Inferior parietal cortex (tissue), 1 donor: Measurements from ENCODE around the gene CSNK2B.

Experiments
- DNase-seq: peaks from one replicate; pipeline ENCODE4 v3.0.0-alpha.2; 2016; ENCODE audit errors: extremely low spot score

CSNK2B gene

DNA sequence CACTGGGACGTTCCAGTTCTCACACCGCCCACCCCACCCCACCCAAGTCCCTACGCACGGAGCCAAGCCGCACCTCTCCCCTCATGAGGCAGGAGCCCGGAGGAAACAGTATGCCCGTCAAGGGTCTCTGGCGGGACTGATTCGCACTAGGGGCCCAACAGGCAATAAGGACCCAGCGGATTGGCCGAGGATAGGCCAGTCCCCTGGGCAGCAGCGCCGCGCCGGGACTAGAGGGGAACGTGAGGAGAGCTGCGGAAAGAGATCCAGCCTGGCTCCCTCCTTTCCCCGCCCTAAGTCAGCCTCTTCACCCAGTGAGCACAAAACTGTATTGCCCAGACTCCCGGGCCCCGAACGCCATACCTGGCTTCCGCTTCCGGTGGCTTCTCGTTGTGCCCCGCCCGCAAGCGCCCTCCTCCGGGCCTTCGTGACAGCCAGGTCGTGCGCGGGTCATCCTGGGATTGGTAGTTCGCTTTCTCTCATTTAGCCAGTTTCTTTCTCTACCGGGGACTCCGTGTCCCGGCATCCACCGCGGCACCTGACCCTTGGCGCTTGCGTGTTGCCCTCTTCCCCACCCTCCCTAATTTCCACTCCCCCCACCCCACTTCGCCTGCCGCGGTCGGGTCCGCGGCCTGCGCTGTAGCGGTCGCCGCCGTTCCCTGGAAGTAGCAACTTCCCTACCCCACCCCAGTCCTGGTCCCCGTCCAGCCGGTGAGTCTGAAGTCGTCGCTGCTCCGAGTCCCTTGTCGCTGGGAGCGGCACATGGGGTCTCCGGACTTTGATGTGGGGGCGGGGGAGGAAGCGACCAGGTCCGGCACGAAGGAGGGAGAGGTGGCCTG is at the start of gene CSNK2B:
TSS of gene CSNK2B (plus strand) at position 580 of the 836 bp plus-strand sequence. CDS start 752 bp downstream, outside the sequence.
- peak; percentile 99 for DNase-seq

DNA sequence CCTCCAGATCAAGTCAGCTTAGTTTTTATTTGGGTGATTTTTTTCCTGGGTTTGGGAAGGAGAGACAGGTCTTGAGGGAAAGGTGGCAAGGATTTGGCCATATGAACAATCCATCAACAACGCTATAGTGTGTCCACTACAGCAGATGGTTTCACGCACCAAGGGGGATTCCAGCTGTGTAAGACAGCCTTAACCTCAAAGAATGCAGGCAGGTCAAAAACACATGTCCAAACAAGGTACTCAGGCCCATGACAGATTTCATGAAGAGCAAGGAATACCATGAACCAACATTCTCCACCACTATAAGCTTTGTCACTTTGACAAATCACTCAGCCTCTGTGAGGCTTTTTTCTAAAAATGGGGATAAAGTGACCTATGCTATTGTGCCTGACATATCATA is 48.9 kb upstream of the CSNK2B start:
- no peak for DNase-seq

DNA sequence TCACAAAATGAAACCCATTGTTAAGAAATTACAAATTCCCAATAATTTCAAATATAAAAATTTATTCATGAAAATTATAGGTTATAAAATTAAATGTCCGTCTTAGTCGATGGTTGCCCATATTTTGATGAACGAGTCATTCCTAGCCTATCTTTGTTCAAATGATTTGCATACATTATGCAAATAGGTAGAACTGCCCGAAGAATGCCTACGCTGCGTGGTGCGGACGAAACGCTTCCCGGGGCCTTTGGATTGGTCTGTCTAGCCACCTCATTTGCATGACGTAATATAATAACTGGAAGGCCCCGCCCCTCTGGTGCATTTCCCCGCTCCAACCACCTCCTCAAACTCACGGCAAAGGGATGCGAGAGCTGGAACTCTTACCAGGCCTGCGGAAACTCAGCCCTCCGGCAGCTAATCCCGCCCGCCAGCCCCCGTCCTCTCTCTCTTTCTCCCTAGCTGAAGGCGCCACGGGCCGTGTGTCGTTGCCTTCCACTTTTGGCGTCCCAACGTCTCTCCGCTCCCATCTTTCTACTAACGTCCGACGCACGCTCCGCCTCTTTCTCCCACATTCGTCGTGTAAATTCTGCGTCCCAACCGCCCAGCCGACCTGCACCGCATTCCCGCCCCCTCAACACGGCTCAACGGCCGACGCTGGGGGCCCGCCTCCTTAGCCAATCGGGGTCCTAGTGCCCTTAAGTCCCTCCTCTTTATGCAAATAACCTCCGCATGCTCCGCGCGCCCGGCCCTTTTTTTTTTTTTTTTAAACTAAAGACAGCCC is 45.9 kb upstream of the CSNK2B start:
- peak; percentile 97 for DNase-seq

DNA sequence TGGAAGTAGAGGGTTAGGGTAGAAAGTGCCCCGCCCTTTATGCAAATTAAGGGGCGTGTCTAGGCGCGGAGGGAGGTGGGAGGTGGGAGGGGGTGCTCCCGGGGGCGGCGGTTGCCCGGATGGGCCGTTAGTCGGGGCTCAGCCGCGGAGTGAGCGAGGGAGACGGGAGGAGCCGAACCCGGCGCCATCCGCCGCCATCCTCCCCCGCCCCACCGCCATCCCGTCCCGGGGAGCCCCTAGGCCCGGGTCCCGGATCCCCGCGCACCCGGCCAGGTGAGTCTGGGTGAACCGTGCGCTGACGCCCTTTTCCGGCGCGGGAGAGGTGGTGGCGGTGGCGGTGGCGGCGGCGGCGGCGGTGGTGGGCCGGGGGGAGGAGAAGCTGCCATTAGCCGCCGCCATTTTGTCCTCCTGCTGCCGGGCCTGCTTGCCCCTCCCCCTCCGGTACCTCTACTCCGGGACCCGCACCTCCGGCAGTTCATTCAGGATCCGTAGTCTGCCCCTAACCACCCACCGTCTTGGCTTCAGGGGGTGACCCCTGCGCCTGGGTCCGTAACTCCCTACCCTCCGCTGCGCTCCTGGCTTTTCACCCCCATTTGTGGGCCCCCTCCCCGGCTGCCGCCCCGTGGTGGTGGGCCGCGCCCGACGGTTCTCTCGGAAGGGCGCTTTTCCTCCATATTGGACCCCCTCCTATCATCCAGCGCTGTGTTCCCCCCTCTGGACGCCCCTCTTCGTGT is 45.1 kb upstream of the CSNK2B start, which contains the start of gene PRRC2A:
TSS of gene PRRC2A (plus strand) at position 130 of the 734 bp plus-strand sequence. CDS start 2,075 bp downstream, outside the sequence.
- peak; percentile 50 for DNase-seq

DNA sequence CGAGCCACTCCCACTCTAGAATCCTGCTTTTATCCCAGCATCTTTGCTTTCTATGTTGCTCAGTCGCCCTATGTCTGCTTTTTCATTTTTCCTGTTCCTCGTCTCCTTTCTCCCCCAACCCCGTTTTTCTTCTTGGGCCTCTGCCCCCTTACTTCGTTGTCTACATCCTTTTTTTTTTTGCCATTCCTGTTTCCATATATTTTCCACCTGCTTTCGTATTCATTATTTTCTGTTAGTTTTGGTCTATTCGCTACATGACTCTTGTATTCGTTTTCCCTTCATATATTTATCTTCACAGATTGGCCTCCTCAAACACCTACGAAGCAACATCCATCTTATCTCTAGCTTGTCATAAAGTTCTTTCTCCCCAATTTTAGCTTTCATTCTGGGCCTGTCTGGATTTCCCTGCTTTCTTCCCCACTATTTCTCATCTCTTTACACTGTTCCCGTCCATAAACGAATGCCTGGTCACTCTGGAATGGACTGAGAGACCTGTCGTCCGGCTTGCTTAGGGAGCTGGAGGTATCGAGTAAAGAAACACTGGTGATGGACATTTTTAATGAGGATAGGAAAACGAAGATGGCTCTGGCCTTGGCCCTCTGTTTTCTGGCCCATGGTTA is 44.5 kb upstream of the CSNK2B start:
- DNase-seq = peak; percentile 12

DNA sequence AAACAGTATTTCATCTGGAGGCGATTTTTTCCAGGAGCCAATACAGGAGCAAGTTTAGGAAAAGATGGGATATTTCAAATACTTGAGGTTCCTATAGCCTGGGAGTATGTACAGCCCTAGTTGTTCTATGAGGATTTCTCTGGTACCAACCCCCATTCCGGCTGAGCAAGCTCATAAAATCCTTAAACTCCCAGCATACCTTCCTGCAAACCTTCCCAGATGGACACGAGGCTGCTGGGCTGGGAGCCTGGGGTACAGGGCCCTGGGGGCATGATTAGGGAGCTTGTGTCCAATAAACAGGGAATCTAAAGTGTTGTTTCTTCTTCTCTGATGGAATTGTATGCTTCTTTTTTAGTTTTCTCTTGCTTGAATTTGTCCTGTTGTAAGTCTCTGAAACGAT is 43.9 kb upstream of the CSNK2B start:
- DNase-seq = no peak

DNA sequence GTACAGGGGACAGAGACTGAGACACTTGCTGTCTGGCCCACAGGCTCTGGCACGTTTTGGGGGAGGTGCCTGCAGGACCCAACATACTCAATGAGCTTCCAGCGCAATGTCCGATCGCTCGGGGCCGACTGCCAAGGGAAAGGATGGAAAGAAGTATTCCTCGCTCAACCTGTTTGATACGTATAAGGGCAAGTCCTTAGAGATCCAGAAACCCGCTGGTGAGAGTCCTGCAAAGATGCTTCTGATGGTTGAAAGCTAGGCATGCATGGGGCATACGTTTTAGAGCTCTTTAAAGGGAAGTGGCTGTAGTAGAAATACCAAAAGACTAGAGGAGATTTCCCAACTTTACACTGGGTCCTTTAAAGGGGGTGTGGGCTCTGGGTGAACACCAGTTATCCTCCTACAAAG is 43.2 kb upstream of the CSNK2B start:
- DNase-seq = no peak

DNA sequence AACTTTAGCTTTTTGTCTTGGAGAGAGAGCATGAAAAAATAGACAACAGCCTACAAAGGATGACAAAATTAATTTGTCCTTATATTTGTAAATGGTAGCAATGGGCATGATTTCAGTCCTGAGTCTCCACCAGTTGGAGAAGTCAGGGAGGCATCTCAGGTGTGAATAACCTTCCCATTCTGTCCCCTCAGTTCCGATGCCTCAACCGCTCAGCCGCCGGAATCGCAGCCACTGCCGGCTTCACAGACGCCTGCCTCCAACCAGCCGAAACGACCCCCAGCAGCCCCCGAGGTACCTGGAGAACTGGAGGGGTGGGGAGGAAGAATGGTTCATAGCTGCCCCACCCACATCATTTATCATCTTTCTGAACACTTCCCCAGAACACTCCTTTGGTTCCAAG is 41.8 kb upstream of the CSNK2B start:
- DNase-seq = no peak

DNA sequence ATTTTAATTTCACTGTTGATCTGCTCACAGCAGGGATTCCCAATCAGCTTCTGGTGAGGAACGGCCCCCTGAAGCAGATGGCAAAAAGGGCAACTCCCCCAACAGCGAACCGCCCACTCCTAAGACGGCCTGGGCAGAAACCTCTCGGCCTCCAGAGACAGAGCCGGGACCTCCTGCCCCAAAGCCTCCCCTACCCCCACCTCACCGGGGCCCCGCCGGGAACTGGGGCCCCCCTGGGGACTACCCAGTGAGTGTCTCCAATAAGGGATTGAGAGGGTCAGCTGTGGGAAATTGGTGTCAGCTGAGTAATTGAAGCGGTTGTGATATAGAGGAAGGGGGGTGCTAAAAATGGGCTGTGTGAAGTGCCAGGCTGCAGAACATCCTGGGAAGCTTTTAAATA is 38.9 kb upstream of the CSNK2B start:
- no peak for DNase-seq

DNA sequence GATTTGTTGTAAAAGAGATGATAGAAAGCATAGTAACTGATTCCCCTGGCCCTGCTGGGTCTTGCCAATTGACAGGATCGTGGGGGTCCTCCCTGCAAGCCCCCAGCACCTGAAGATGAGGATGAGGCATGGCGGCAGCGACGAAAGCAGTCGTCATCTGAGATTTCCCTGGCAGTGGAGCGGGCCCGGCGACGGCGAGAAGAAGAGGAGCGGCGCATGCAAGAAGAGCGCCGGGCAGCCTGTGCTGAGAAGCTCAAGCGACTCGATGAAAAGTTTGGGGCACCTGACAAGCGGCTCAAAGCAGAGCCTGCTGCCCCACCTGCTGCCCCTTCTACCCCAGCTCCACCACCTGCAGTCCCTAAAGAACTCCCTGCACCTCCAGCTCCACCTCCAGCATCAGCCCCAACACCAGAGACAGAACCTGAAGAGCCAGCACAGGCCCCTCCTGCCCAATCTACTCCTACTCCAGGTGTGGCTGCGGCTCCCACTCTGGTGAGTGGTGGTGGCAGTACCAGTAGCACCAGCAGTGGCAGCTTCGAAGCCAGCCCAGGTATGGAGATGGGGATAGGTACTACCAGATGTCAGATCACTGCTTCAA is 38.1 kb upstream of the CSNK2B start:
- DNase-seq = no peak

DNA sequence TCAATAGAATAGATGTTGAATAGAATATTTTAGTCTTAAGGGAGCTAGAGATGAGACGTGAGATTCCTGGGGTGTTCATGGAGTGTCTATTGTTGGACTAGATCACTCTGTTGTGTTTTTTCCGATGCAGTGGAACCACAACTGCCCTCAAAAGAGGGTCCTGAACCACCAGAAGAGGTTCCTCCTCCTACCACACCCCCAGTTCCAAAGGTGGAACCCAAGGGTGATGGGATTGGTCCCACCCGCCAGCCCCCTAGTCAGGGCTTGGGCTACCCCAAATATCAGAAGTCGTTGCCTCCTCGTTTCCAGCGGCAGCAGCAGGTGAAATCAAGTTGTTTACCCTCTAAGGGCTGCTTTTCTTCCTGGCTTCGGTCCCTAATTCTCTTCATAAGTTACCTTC is 36.9 kb upstream of the CSNK2B start:
- DNase-seq = no peak

DNA sequence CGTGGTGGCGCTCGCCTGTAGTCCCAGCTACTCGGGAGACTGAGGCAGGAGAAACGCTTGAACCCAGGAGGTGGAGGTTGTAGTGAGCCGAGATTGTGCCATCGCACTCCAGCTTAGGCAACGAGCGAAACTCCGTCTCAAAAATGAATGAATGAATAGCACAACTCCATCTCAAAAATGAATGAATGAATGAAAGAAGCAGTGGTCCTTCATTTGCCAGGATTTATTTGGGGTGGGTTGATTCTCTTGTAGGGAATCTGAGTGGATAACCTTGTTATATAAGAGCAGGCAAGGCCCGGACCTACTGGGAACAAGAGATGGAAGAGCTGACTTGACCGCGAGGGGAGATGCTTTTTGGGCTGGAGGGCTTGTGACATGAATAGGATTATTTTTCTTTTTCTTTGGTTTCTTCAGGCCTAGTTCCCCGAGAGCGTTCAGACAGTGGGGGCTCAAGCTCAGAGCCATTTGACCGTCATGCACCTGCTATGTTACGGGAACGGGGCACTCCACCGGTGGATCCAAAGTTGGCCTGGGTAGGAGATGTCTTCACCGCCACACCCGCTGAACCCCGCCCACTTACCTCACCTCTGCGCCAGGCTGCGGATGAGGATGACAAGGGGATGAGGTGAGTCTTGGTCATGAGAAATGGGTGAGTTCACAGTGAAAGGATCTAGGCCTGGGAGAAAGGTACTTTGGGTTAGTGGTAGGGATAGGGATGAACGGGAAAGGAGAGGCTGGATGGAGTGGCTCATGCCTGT is 35.5 kb upstream of the CSNK2B start:
- DNase-seq = no peak

DNA sequence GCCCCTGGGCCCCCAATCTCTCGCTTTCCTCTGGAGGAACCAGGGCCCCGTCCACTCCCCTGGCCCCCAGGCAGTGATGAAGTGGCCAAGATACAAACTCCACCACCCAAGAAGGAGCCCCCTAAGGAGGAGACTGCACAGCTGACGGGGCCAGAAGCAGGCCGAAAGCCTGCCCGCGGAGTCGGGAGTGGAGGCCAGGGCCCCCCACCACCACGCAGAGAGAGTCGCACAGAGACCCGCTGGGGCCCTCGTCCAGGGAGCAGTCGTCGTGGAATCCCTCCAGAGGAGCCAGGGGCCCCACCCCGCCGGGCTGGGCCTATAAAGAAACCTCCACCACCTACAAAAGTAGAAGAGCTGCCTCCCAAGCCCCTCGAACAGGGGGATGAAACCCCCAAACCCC is 34.7 kb upstream of the CSNK2B start:
- DNase-seq = no peak

DNA sequence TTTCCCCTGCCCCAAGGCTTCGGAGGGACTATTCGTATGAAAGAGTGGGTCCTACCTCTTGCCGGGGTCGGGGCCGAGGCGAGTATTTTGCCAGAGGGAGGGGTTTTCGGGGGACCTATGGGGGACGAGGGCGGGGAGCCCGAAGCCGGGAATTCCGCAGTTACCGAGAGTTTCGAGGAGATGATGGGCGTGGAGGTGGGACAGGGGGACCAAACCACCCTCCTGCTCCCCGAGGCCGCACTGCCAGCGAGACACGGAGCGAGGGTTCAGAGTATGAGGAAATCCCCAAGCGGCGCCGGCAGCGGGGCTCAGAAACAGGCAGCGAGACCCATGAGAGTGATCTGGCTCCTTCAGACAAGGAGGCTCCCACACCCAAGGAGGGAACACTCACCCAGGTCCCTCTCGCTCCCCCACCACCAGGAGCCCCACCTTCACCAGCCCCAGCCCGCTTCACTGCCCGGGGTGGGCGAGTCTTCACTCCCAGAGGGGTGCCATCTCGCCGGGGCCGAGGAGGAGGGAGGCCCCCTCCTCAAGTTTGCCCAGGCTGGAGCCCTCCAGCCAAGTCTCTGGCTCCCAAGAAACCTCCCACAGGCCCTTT is 34.1 kb upstream of the CSNK2B start:
- DNase-seq = no peak

DNA sequence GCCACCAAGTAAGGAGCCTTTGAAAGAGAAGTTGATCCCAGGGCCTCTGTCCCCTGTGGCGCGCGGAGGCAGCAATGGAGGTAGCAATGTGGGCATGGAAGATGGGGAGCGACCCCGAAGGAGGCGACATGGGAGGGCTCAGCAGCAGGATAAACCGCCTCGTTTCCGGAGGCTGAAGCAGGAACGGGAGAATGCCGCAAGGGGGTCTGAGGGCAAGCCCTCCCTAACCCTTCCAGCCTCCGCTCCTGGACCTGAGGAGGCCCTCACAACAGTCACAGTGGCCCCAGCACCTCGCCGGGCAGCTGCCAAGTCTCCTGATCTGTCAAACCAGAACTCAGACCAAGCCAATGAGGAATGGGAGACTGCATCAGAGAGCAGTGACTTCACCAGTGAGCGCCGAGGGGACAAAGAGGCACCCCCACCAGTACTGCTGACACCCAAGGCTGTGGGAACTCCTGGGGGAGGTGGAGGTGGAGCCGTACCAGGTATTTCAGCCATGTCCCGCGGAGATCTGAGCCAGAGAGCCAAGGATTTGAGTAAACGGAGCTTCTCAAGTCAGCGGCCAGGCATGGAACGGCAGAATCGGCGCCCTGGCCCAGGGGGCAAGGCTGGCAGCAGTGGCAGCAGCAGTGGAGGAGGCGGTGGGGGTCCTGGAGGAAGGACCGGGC is 33.5 kb upstream of the CSNK2B start:
- no peak for DNase-seq

DNA sequence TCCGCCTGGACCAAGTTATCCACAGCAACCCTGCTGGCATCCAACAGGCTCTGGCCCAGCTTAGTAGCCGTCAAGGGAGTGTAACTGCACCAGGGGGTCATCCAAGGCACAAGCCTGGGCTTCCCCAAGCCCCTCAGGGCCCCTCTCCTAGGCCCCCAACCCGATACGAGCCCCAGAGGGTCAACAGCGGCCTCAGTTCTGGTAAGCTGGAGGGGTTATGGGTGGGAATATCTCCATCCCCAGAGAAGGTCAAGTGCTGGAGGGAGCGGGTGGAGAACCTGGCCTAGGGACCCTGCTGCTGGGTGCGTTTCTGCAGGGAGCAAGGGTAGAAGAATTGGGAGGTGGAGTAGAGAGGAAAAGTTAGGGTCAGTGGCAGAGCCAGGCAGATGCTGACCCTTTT is 32.4 kb upstream of the CSNK2B start:
- no peak for DNase-seq

DNA sequence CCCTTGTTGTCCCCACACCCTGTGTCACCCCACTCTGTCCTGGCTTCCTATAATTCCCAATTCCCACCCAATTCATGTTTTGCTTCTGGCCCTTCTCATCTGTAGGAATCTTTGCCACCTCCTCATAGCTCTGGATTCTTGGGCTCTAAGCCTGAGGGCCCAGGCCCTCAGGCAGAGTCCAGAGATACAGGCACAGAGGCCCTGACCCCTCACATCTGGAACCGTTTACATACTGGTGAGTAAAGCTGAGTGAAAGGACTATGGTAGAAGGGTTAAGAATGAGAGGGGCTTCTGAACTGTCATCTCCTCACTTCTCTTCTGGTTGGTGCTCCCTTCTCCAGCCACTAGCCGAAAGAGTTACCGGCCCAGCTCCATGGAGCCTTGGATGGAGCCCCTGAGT is 31.7 kb upstream of the CSNK2B start:
- DNase-seq = no peak

DNA sequence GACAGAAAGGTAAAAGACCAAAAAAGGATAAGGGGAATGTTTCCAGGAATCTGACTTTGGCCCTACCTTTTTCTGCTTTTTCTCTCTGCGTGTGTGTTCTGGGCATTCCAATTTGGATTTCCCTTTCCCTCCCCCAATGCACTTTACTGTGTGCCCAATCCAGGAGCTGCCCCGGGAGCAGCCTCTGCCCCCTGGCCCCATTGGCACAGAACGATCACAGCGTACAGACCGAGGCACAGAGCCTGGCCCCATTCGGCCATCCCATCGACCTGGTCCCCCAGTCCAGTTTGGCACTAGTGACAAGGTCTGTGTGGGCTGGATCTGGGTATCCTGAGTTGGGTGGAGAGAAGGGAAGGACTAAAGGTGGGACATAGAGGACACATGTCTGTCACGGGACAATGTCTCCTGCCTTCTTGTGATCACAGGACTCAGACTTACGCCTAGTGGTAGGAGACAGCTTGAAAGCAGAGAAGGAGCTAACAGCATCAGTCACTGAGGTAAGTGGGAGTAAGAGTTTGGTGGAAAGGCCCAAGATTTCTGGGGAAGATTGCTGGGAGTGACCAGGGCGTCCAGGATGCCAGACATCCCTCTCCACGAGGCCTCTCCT is 30.8 kb upstream of the CSNK2B start:
- no peak for DNase-seq
